GM23338 (cell line): Measurements from ENCODE around the gene MAZ. TPM values are rescaled to one million over a fixed set of nuclear protein-coding genes. Genes with fewer than 3 reads are reported as not detected.
A peak's percentile ranks its signal among the peaks of the same experiment; 100 is the strongest.

Experiments used
- ATAC-seq: fragments of 200-7000 bp; cut with Tn5 transposase; 3 replicates; pipeline ENCODE4 v1.9.1; 2020
- DNase-seq: peaks from one replicate; pipeline ENCODE4 v3.0.0-alpha.2; 2015; ENCODE audit warnings: low spot score
- H2AFZ ChIP-seq: fragments of 200-600 bp; sonication (generic); 2 replicates; pipeline ENCODE4 v1.8.0; 2016; ENCODE audit warnings: antibody characterized with exemption, mild to moderate bottlenecking, moderate library complexity
- H3F3A ChIP-seq: fragments of 200-600 bp; sonication (generic); replicated peaks from 2 replicates; pipeline ENCODE4 v1.8.0; 2017; ENCODE audit warnings: antibody characterized with exemption, mixed run types, low read depth
- H3K27ac ChIP-seq: fragments of 200-600 bp; sonication (generic); 2 replicates; pipeline ENCODE4 v1.6.1; 2016; ENCODE audit warnings: low read depth
- H3K27me3 ChIP-seq: fragments of 200-600 bp; sonication (generic); 2 replicates; pipeline ENCODE4 v1.8.0; 2016; ENCODE audit warnings: mild to moderate bottlenecking, mixed run types, moderate library complexity; ENCODE audit not compliant: insufficient read depth
- H3K36me3 ChIP-seq: fragments of 200-600 bp; sonication (generic); 2 replicates; pipeline ENCODE4 v1.8.0; 2016; ENCODE audit warnings: mild to moderate bottlenecking; ENCODE audit not compliant: insufficient read depth
- H3K4me1 ChIP-seq: fragments of 200-600 bp; sonication (generic); 2 replicates; pipeline ENCODE4 v1.8.0; 2016; ENCODE audit warnings: mild to moderate bottlenecking, moderate library complexity; ENCODE audit not compliant: insufficient read depth
- H3K4me2 ChIP-seq: fragments of 200-600 bp; sonication (generic); 2 replicates; pipeline ENCODE4 v1.7.1; 2017; ENCODE audit warnings: mixed run types
- H3K4me3 ChIP-seq: fragments of 200-600 bp; sonication (generic); 2 replicates; pipeline ENCODE4 v1.6.1; 2016; ENCODE audit warnings: mixed run types
- H3K79me2 ChIP-seq: fragments of 200-600 bp; sonication (generic); replicated peaks from 2 replicates; pipeline ENCODE4 v1.8.0; 2017; ENCODE audit warnings: mild to moderate bottlenecking; ENCODE audit not compliant: insufficient read depth
- H3K9me2 ChIP-seq: fragments of 200-600 bp; sonication (generic); 2 replicates; pipeline ENCODE4 v1.8.0; 2017; ENCODE audit not compliant: insufficient read depth
- H4K20me1 ChIP-seq: fragments of 200-600 bp; sonication (generic); replicated peaks from 2 replicates; pipeline ENCODE4 v1.8.0; 2017; ENCODE audit warnings: mild to moderate bottlenecking; ENCODE audit not compliant: insufficient read depth
- H3K27ac Mint-ChIP-seq: 2 replicates; pipeline ENCODE4 v1.8.0; 2020; ENCODE audit warnings: inconsistent platforms, mild to moderate bottlenecking, moderate library complexity, mixed read lengths
- H3K27me3 Mint-ChIP-seq: 3 replicates; pipeline ENCODE4 v1.8.0; 2022; ENCODE audit warnings: low read depth, mild to moderate bottlenecking, moderate library complexity, mixed read lengths, inconsistent platforms; ENCODE audit not compliant: insufficient read depth, poor library complexity
- H3K36me3 Mint-ChIP-seq: 3 replicates; pipeline ENCODE4 v1.8.0; 2021; ENCODE audit warnings: low read depth, mild to moderate bottlenecking, inconsistent platforms, moderate library complexity, mixed read lengths
- H3K4me1 Mint-ChIP-seq: 3 replicates; pipeline ENCODE4 v1.8.0; 2020; ENCODE audit warnings: mild to moderate bottlenecking, inconsistent platforms, mixed read lengths
- H3K4me3 Mint-ChIP-seq: 3 replicates; pipeline ENCODE4 v1.8.0; 2021; ENCODE audit warnings: moderate library complexity, mild to moderate bottlenecking, inconsistent platforms, mixed read lengths
- H3K9me3 Mint-ChIP-seq: 3 replicates; pipeline ENCODE4 v1.8.0; 2020; ENCODE audit warnings: moderate library complexity, mild to moderate bottlenecking, inconsistent platforms, mixed read lengths
- CREB1 ChIP-seq: fragments of 250-450 bp; sonication (Bioruptor Pico); IDR thresholded peaks from 2 replicates; pipeline ENCODE4 v1.5.0; 2020; ENCODE audit warnings: low read depth, mild to moderate bottlenecking, moderate library complexity
- CTCF ChIP-seq, 2 experiments: fragments of 200-600 bp in 1 of 2; sonication (generic) in 1 of 2; conservative IDR thresholded peaks; 2 replicates each; pipeline versions ENCODE4 v1.5.1 to v1.6.1; 2016 to 2017; ENCODE audit warnings: antibody characterized with exemption in 2 of 2, low read depth in 2 of 2, mild to moderate bottlenecking in 2 of 2, moderate library complexity in 1 of 2
- ETS1 ChIP-seq: IDR thresholded peaks from 2 replicates; pipeline ENCODE4 v1.6.1; 2016; ENCODE audit warnings: antibody characterized with exemption
- EZH2 ChIP-seq: fragments of 200-600 bp; sonication (generic); IDR thresholded peaks from one replicate; pipeline ENCODE4 v1.8.0; 2017; ENCODE audit warnings: antibody characterized with exemption, mild to moderate bottlenecking, low read depth; ENCODE audit not compliant: unreplicated experiment
- EZH2phosphoT487 ChIP-seq: fragments of 200-600 bp; sonication (generic); IDR thresholded peaks from one replicate; pipeline ENCODE4 v1.8.1; 2018; ENCODE audit warnings: antibody characterized with exemption; ENCODE audit not compliant: unreplicated experiment
- JUNB ChIP-seq: IDR thresholded peaks from one replicate; pipeline ENCODE4 v1.6.1; 2016; ENCODE audit warnings: antibody characterized with exemption; ENCODE audit not compliant: unreplicated experiment
- NANOG ChIP-seq: IDR thresholded peaks from 2 replicates; pipeline ENCODE4 v1.6.1; 2016; ENCODE audit warnings: antibody characterized with exemption, borderline replicate concordance
- POLR2AphosphoS5 ChIP-seq: IDR thresholded peaks from 2 replicates; pipeline ENCODE4 v1.6.1; 2016; ENCODE audit warnings: antibody characterized with exemption, low read depth
- REST ChIP-seq: IDR thresholded peaks from one replicate; pipeline ENCODE4 v1.6.1; 2018; ENCODE audit warnings: antibody characterized with exemption; ENCODE audit not compliant: unreplicated experiment
- STAT1 ChIP-seq: IDR thresholded peaks from one replicate; pipeline ENCODE4 v1.6.1; 2016; ENCODE audit warnings: antibody characterized with exemption; ENCODE audit not compliant: unreplicated experiment
- polyA plus RNA-seq: library from polyadenylated mRNA; unstranded; fragments of >200 nt; fragmentation: Nextera tagmentation; extraction: Ambion mirVana; gene quantifications from 2 replicates; pipeline ENCODE4 v1.2.1, GENCODE V29; 2016
- total RNA-seq: library from RNA; depleted of rRNA; stranded (reverse); fragments of >200 nt; shearing (Covaris generic); gene quantifications from 2 replicates; pipeline ENCODE4 v1.2.3, GENCODE V29; 2014

MAZ gene
- total and polyA plus RNA-seq, 2 experiments from 2014 or later = 155 to 270 TPM

- H3K27me3 Mint-ChIP-seq = peaks cover 38% of the 10 kb centered on the region
- Histone ChIP-seq H3K4me2 (peak overlapping the region; percentile 91), H3K4me3 (peak overlapping the region; percentile 91), H3K9me2 (no peaks in the 10 kb centered on the region), H3K4me1 (peaks cover 39% of the 10 kb centered on the region), H3K27me3 (no peaks in the 10 kb centered on the region), H3K79me2 (peaks cover 21% of the 10 kb centered on the region), H2AFZ (peak overlapping the region; percentile 80; the same call in 1 of the 2 replicates), H3K36me3 (peaks cover 20% of the 10 kb centered on the region; the same call in 1 of the 2 replicates), H4K20me1 (peaks cover 19% of the 10 kb centered on the region; the same call in 1 of the 2 replicates), H3K27ac (peak overlapping the region; percentile 99), H3F3A (peaks cover 40% of the 10 kb centered on the region)
- TF ChIP-seq EZH2phosphoT487 = no peak
- no peak for TF ChIP-seq CTCF (conservative IDR thresholded peaks at IDR 0.05; ENCODE audit: low read depth in 2 of 2)
- no peak for TF ChIP-seq ETS1
- TF ChIP-seq POLR2AphosphoS5 = no peak
- no peak for TF ChIP-seq NANOG
- no peak for TF ChIP-seq CREB1 (CRISPR knock-in tag)
- TF ChIP-seq EZH2 = no peak
- no peak for TF ChIP-seq JUNB
- no peak for TF ChIP-seq REST
- no peak for TF ChIP-seq STAT1
- peaks cover 3% of the 10 kb centered on the region for H3K9me3 Mint-ChIP-seq
- peak overlapping the region; percentile 99 for H3K27ac Mint-ChIP-seq
- ATAC-seq (peak; percentile 5), DNase-seq (peak; percentile 28)
- H3K36me3 Mint-ChIP-seq = peaks cover 65% of the 10 kb centered on the region
- H3K4me1 Mint-ChIP-seq = peaks cover 42% of the 10 kb centered on the region
- H3K4me3 Mint-ChIP-seq = peak overlapping the region; percentile 91
Observed at GRCh38 chr16:29804455-29805231, 1.7 kb upstream of the MAZ start.
